Parathyroid adenoma (tissue), 2 donors: ENCODE measurements around the gene RPL38.

Experiments
- H2AFZ ChIP-seq: fragments of 300-600 bp; sonication (generic); one replicate; pipeline ENCODE4 v1.7.0; 2017; ENCODE audit warnings: antibody characterized with exemption, mild to moderate bottlenecking
- H3K27ac ChIP-seq: fragments of 300-600 bp; sonication (generic); one replicate; pipeline ENCODE4 v1.7.0; 2017
- H3K27me3 ChIP-seq: fragments of 300-600 bp; sonication (generic); one replicate; pipeline ENCODE4 v1.7.0; 2017; ENCODE audit warnings: low read length; ENCODE audit not compliant: control insufficient read depth, insufficient read depth
- H3K36me3 ChIP-seq: fragments of 300-600 bp; sonication (generic); one replicate; pipeline ENCODE4 v1.7.0; 2017; ENCODE audit warnings: low read length; ENCODE audit not compliant: control insufficient read depth, insufficient read depth
- H3K4me1 ChIP-seq: fragments of 300-600 bp; sonication (generic); one replicate; pipeline ENCODE4 v1.7.0; 2017; ENCODE audit warnings: control low read depth
- H3K4me2 ChIP-seq: fragments of 300-600 bp; sonication (generic); one replicate; pipeline ENCODE4 v1.7.0; 2017; ENCODE audit warnings: low read length
- H3K4me3 ChIP-seq: fragments of 300-600 bp; sonication (generic); one replicate; pipeline ENCODE4 v1.7.0; 2017; ENCODE audit warnings: low read depth, low read length
- H3K79me2 ChIP-seq: fragments of 300-600 bp; sonication (generic); one replicate; pipeline ENCODE4 v1.7.0; 2017; ENCODE audit warnings: control low read depth
- H3K9ac ChIP-seq: fragments of 300-600 bp; sonication (generic); one replicate; pipeline ENCODE4 v1.7.0; 2017; ENCODE audit warnings: mild to moderate bottlenecking
- H3K9me3 ChIP-seq: fragments of 300-600 bp; sonication (generic); one replicate; pipeline ENCODE4 v1.7.0; 2017; ENCODE audit warnings: low read length; ENCODE audit not compliant: control insufficient read depth
- TF ChIP-seq, protein P1 (sequence below): fragments of 300-600 bp; sonication (generic); IDR thresholded peaks from one replicate; pipeline ENCODE4 v1.7.0; 2017; ENCODE audit warnings: antibody characterized with exemption, mild to moderate bottlenecking
- donor health status: primary hyperparathyroidism.

The RPL38 gene

DNA sequence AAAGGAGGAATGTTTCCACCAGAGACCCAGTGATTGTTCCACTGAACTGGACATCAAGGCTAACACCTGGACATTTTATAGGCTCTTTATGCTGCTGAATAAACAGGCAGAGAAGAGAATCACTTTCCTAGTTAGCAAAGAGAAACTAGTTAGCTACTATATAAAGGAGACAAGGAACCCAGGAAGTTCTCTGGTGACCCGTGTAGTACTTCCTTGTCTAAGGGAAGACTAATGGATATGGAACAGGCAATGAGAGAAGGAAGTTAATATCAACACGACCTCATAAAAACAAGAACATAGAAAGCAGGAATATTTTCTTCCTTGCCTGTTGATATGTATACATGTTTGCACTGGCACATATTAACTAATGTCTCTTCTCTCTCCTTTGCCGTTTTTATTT is 30.8 kb upstream of the RPL38 start:
- Histone ChIP-seq H3K4me1 (no peaks in the 10 kb centered on the region), H3K4me2 (no peak overlapping the region), H2AFZ (no peak overlapping the region), H3K79me2 (no peaks in the 10 kb centered on the region), H3K27me3 (no peaks in the 10 kb centered on the region), H3K27ac (no peak overlapping the region), H3K36me3 (no peaks in the 10 kb centered on the region), H3K9me3 (no peaks in the 10 kb centered on the region), H3K4me3 (no peak overlapping the region), H3K9ac (no peak overlapping the region)
- TF ChIP-seq, protein P1, sequence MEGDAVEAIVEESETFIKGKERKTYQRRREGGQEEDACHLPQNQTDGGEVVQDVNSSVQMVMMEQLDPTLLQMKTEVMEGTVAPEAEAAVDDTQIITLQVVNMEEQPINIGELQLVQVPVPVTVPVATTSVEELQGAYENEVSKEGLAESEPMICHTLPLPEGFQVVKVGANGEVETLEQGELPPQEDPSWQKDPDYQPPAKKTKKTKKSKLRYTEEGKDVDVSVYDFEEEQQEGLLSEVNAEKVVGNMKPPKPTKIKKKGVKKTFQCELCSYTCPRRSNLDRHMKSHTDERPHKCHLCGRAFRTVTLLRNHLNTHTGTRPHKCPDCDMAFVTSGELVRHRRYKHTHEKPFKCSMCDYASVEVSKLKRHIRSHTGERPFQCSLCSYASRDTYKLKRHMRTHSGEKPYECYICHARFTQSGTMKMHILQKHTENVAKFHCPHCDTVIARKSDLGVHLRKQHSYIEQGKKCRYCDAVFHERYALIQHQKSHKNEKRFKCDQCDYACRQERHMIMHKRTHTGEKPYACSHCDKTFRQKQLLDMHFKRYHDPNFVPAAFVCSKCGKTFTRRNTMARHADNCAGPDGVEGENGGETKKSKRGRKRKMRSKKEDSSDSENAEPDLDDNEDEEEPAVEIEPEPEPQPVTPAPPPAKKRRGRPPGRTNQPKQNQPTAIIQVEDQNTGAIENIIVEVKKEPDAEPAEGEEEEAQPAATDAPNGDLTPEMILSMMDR: no peak

DNA sequence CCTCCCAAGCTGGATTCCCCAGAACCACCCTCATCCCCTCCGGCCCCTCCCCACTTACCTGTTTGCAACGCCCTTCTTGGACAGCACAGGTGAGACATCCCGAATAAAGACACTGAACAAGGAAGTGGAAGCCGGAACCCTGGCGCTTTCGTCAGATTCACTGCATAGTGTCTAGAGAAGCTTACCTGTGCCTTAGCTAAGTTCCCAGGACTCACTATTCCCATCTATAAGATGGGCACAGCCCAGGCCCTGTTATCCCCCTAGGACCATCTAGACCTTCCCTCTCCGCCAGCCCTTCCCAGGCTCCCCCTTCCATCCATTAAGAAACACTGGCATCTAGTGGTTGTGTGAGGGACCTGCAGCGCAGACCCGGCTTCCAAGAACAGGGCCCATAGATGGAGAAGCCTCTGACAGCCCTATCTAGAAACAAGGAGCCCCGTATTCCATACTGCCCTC is 26.9 kb upstream of the RPL38 start:
- Histone ChIP-seq H3K36me3 (no peaks in the 10 kb centered on the region), H3K27ac (no peak overlapping the region), H3K27me3 (no peaks in the 10 kb centered on the region), H3K4me1 (no peaks in the 10 kb centered on the region), H3K79me2 (no peaks in the 10 kb centered on the region), H3K4me2 (no peak overlapping the region), H2AFZ (no peak overlapping the region), H3K4me3 (no peak overlapping the region), H3K9me3 (no peaks in the 10 kb centered on the region), H3K9ac (no peak overlapping the region)
- TF ChIP-seq, protein P1: peak; percentile 69

DNA sequence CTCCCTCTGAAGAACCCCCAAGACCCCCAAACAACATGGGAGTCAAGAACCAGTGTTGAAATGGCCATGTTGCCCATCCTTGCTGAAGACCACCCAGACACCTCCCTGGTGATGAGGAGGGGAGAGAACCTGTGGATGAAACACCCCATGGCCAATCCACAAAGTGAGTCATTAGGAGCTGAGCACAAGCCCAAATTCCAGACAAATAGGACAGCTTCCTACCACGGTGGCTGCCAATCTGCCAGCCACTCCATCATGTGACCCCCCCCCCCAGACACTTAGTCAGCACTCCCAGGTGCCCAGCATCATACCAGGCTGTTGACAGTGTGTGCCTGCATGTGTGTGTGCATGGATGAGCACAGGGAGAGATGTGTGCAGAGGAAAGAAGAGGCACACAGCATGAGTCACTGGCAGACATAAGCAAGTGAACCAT is 26.4 kb upstream of the RPL38 start:
- Histone ChIP-seq H2AFZ (no peak overlapping the region), H3K36me3 (no peaks in the 10 kb centered on the region), H3K4me1 (no peaks in the 10 kb centered on the region), H3K27me3 (no peaks in the 10 kb centered on the region), H3K4me3 (no peak overlapping the region), H3K9ac (no peak overlapping the region), H3K27ac (no peak overlapping the region), H3K79me2 (no peaks in the 10 kb centered on the region), H3K4me2 (no peak overlapping the region), H3K9me3 (no peaks in the 10 kb centered on the region)
- TF ChIP-seq, protein P1: no peak

DNA sequence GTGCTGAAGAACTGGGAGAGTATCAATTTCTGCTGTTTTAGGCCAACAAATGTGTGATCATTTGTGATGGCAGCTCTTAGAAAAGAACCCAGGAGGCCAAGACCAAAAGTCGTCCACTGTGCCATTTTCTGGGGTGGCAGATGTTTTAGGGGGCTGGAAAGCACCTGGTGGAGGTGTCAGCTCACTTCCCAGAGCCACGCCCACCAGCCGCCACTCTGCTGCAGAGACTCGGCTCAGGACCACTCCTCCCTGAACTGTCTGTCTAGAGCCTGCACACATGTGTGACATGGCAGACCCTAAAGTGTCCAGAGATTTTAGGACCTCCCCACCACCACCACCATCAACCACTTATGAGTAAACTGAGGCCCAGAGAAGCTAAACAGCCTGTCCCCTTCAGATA is 23.9 kb upstream of the RPL38 start:
- Histone ChIP-seq H3K79me2 (no peaks in the 10 kb centered on the region), H3K9ac (no peak overlapping the region), H3K36me3 (no peaks in the 10 kb centered on the region), H3K4me1 (no peaks in the 10 kb centered on the region), H2AFZ (no peak overlapping the region), H3K4me3 (no peak overlapping the region), H3K4me2 (no peak overlapping the region), H3K27me3 (no peaks in the 10 kb centered on the region), H3K9me3 (no peaks in the 10 kb centered on the region), H3K27ac (no peak overlapping the region)
- TF ChIP-seq, protein P1: no peak

DNA sequence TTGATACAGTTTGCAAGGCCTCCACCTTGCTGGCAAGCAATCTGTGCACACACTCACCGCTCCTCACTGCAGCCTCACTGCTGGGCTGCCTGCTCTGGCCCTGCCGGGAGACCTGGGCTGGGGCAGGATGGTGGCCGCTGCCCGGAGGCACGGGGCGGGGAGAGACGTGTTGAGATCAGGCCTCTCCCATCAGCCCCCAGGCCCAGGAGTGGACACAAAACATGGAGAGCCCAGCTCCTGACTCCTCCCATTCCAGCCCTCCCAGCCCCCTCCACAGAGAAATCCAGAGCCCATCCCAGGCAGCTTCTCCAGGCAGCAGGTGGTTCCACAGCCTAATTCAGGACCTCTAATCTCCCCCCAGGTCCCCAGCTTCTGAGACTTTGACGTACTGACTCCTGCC is 23.1 kb upstream of the RPL38 start:
- Histone ChIP-seq H3K9ac (no peak overlapping the region), H2AFZ (no peak overlapping the region), H3K36me3 (no peaks in the 10 kb centered on the region), H3K79me2 (no peaks in the 10 kb centered on the region), H3K4me1 (no peaks in the 10 kb centered on the region), H3K27ac (no peak overlapping the region), H3K4me2 (no peak overlapping the region), H3K4me3 (no peak overlapping the region), H3K27me3 (no peaks in the 10 kb centered on the region), H3K9me3 (no peaks in the 10 kb centered on the region)
- TF ChIP-seq, protein P1: no peak
